GM19452 (cell line): Measurements from ENCODE around the gene SYCP3.
"Not testable (repeated sequence)": the region's sequence is repeated elsewhere in the genome, so short reads cannot be mapped to it uniquely, and the experiment has no call there.

Source experiments
- ATAC-seq: cut with Tn5 transposase; IDR thresholded peaks from one replicate; pipeline ENCODE4 v1.9.1; 2021; ENCODE audit not compliant: unreplicated experiment

The SYCP3 gene

GRCh38 chr12:101685092-101685491 lies 54.2 kb downstream of the SYCP3 start:
- no peak for ATAC-seq

DNA sequence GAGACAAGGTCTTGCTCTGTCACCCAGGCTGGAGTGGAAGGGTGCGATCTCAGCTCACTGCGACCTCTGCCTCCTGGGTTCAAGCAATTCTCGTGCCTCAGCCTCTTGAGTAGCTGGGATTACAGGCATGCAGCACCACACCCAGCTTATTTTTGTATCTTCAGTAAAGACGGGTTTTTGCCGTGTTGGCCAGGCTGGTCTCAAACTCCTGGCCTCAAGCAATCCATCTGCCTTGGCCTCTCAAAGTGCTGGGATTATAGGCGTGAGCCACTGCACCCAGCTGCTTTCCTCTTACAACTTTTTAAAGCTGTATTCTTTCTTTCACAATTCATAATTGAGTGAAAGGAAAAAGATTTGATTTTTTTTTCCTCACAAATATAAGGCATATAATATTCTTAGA lies 57.6 kb downstream of the SYCP3 start:
- not testable (repeated sequence) for ATAC-seq

DNA sequence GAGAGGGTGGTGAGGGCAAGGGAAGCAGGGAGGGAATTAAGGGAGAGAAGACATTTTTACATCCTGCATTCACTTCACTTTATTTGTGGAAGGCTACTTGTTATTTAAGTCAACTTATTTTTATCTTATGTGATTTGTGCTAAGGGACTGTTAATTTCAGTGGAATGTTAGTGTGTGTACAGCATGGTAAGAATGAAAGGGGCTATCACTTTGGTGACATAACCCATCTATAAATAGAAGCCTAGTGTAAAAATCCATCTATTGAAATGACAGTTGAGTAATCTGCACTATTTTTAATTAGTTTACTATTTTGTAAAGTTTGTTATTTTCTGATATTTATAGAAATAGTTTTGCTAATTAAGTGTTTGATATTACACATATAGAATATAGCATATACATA lies 58.6 kb downstream of the SYCP3 start:
- no peak for ATAC-seq

GRCh38 chr12:101680240-101680639 lies 59.0 kb downstream of the SYCP3 start:
- ATAC-seq: no peak
